ENCODE results near the gene LYST. TPM values are rescaled to one million over a fixed set of nuclear protein-coding genes. Genes with fewer than 3 reads are reported as not detected.
A peak's percentile ranks its signal among the peaks of the same experiment; 100 is the strongest.
"Not testable (repeated sequence)": the region's sequence is repeated elsewhere in the genome, so short reads cannot be mapped to it uniquely, and the experiment has no call there.

The LYST gene
- polyA plus RNA-seq, result 1 to 10 TPM; 4.3 to 4.8 TPM

- Histone ChIP-seq H3K4me3 (ENCODE audit: low read depth in 1 of 2, low read length in 2 of 2) (peak within 1 kb of the TSS; percentile 85 to 89), H3K9me3 (ENCODE audit: control insufficient read depth in 2 of 2, insufficient read depth in 1 of 2, low read depth in 1 of 2, low read length in 1 of 2) (no peaks in the 10 kb centered on the region), H3K4me1 (ENCODE audit: control insufficient read depth in 2 of 2, insufficient read depth in 2 of 2, low read length in 1 of 2) (no peaks in the 10 kb centered on the region), H3K36me3 (ENCODE audit: control insufficient read depth in 2 of 2, insufficient read depth in 2 of 2, low read length in 1 of 2) (no peaks in the 10 kb centered on the region), H3K27me3 (ENCODE audit: control insufficient read depth in 1 of 2, insufficient read depth in 2 of 2, low read length in 2 of 2) (no peaks in the 10 kb centered on the region), H3K27ac (ENCODE audit: low read depth in 2 of 2, low read length in 1 of 2) (peak within 1 kb of the TSS; percentile 96 to 97)
- WGBS, 2 donors, result 0 to 1% methylated on average over 68 to 71 of the region's 71 CpGs
These were observed at the start of gene LYST for GRCh38 chr1:235866205-235866912. TSS of gene LYST (minus strand) at chr1:235866906. CDS start at chr1:235830417, 36,489 bp downstream.

- WGBS, 2 donors, result 95 to 96% methylated on average over 4 of the region's 4 CpGs
- H3K9me3 ChIP-seq (ENCODE audit: control insufficient read depth in 2 of 2, insufficient read depth in 1 of 2, low read depth in 1 of 2, low read length in 1 of 2); H3K4me3 ChIP-seq (ENCODE audit: low read depth in 1 of 2, low read length in 2 of 2); H3K36me3 ChIP-seq (ENCODE audit: control insufficient read depth in 2 of 2, insufficient read depth in 2 of 2, low read length in 1 of 2); H3K27ac ChIP-seq (ENCODE audit: low read depth in 2 of 2, low read length in 1 of 2); H3K27me3 ChIP-seq (ENCODE audit: control insufficient read depth in 1 of 2, insufficient read depth in 2 of 2, low read length in 2 of 2): not testable (repeated sequence)
- peaks cover 4 to 12% of the 10 kb centered on the region in 2 donors for H3K4me1 ChIP-seq (ENCODE audit: control insufficient read depth in 2 of 2, insufficient read depth in 2 of 2, low read length in 1 of 2)
These were observed 48.8 kb upstream of the LYST start for GRCh38 chr1:235915489-235915888.

- Histone ChIP-seq H3K27ac (ENCODE audit: low read depth in 2 of 2, low read length in 1 of 2) (no peak overlapping the region), H3K27me3 (ENCODE audit: control insufficient read depth in 1 of 2, insufficient read depth in 2 of 2, low read length in 2 of 2) (no peaks in the 10 kb centered on the region), H3K36me3 (ENCODE audit: control insufficient read depth in 2 of 2, insufficient read depth in 2 of 2, low read length in 1 of 2) (no peaks in the 10 kb centered on the region), H3K4me1 (ENCODE audit: control insufficient read depth in 2 of 2, insufficient read depth in 2 of 2, low read length in 1 of 2) (peaks cover 2 to 13% of the 10 kb centered on the region in 2 donors), H3K4me3 (ENCODE audit: low read depth in 1 of 2, low read length in 2 of 2) (no peak overlapping the region), H3K9me3 (ENCODE audit: control insufficient read depth in 2 of 2, insufficient read depth in 1 of 2, low read depth in 1 of 2, low read length in 1 of 2) (peaks cover 0 to 2% of the 10 kb centered on the region in 2 donors)
- WGBS, 2 donors, result 95 to 98% methylated on average over 1 of the region's 1 CpG
These were observed 46.6 kb upstream of the LYST start for GRCh38 chr1:235913311-235913710.

- H3K36me3 ChIP-seq (ENCODE audit: control insufficient read depth in 2 of 2, insufficient read depth in 2 of 2, low read length in 1 of 2), result no peaks in the 10 kb centered on the region
- no peaks in the 10 kb centered on the region for H3K27me3 ChIP-seq (ENCODE audit: control insufficient read depth in 1 of 2, insufficient read depth in 2 of 2, low read length in 2 of 2)
- no peak overlapping the region for H3K27ac ChIP-seq (ENCODE audit: low read depth in 2 of 2, low read length in 1 of 2)
- H3K4me1 ChIP-seq (ENCODE audit: control insufficient read depth in 2 of 2, insufficient read depth in 2 of 2, low read length in 1 of 2), result peaks cover 0 to 8% of the 10 kb centered on the region in 2 donors
- 81% methylated on average over 6 of the region's 6 CpGs for WGBS, 2 donors
- peaks cover 0 to 2% of the 10 kb centered on the region in 2 donors for H3K9me3 ChIP-seq (ENCODE audit: control insufficient read depth in 2 of 2, insufficient read depth in 1 of 2, low read depth in 1 of 2, low read length in 1 of 2)
- H3K4me3 ChIP-seq (ENCODE audit: low read depth in 1 of 2, low read length in 2 of 2), result no peak overlapping the region
These were observed 45.2 kb upstream of the LYST start for GRCh38 chr1:235911876-235912275.

GRCh38 chr1:235911300-235911662 is 44.6 kb upstream of the LYST start:
- Histone ChIP-seq H3K4me1 (ENCODE audit: control insufficient read depth in 2 of 2, insufficient read depth in 2 of 2, low read length in 1 of 2) (peaks cover 0 to 8% of the 10 kb centered on the region in 2 donors), H3K4me3 (ENCODE audit: low read depth in 1 of 2, low read length in 2 of 2) (no peak overlapping the region), H3K27me3 (ENCODE audit: control insufficient read depth in 1 of 2, insufficient read depth in 2 of 2, low read length in 2 of 2) (no peaks in the 10 kb centered on the region), H3K27ac (ENCODE audit: low read depth in 2 of 2, low read length in 1 of 2) (no peak overlapping the region), H3K9me3 (ENCODE audit: control insufficient read depth in 2 of 2, insufficient read depth in 1 of 2, low read depth in 1 of 2, low read length in 1 of 2) (peaks cover 0 to 2% of the 10 kb centered on the region in 2 donors), H3K36me3 (ENCODE audit: control insufficient read depth in 2 of 2, insufficient read depth in 2 of 2, low read length in 1 of 2) (no peaks in the 10 kb centered on the region)
- 84 to 91% methylated on average over 5 of the region's 5 CpGs for WGBS, 2 donors

- Histone ChIP-seq H3K4me3 (ENCODE audit: low read depth in 1 of 2, low read length in 2 of 2) (no peak overlapping the region), H3K9me3 (ENCODE audit: control insufficient read depth in 2 of 2, insufficient read depth in 1 of 2, low read depth in 1 of 2, low read length in 1 of 2) (peaks cover 0 to 2% of the 10 kb centered on the region in 2 donors), H3K27ac (ENCODE audit: low read depth in 2 of 2, low read length in 1 of 2) (peak overlapping the region; percentile 57 to 79), H3K27me3 (ENCODE audit: control insufficient read depth in 1 of 2, insufficient read depth in 2 of 2, low read length in 2 of 2) (no peaks in the 10 kb centered on the region), H3K36me3 (ENCODE audit: control insufficient read depth in 2 of 2, insufficient read depth in 2 of 2, low read length in 1 of 2) (no peaks in the 10 kb centered on the region), H3K4me1 (ENCODE audit: control insufficient read depth in 2 of 2, insufficient read depth in 2 of 2, low read length in 1 of 2) (peaks cover 0 to 10% of the 10 kb centered on the region in 2 donors)
- 34 to 37% methylated on average over 8 of the region's 8 CpGs for WGBS, 2 donors
These were observed 43.9 kb upstream of the LYST start for GRCh38 chr1:235910357-235911299.

GRCh38 chr1:235908742-235909520 is 42.2 kb upstream of the LYST start:
- Histone ChIP-seq H3K9me3 (ENCODE audit: control insufficient read depth in 2 of 2, insufficient read depth in 1 of 2, low read depth in 1 of 2, low read length in 1 of 2) (peaks cover 0 to 2% of the 10 kb centered on the region in 2 donors), H3K27me3 (ENCODE audit: control insufficient read depth in 1 of 2, insufficient read depth in 2 of 2, low read length in 2 of 2) (no peaks in the 10 kb centered on the region), H3K4me3 (ENCODE audit: low read depth in 1 of 2, low read length in 2 of 2) (no peak overlapping the region), H3K36me3 (ENCODE audit: control insufficient read depth in 2 of 2, insufficient read depth in 2 of 2, low read length in 1 of 2) (no peaks in the 10 kb centered on the region), H3K27ac (ENCODE audit: low read depth in 2 of 2, low read length in 1 of 2) (peak overlapping the region; percentile 91 to 96), H3K4me1 (ENCODE audit: control insufficient read depth in 2 of 2, insufficient read depth in 2 of 2, low read length in 1 of 2) (peaks cover 0 to 10% of the 10 kb centered on the region in 2 donors)
- WGBS, 2 donors, result 45 to 56% methylated on average over 8 of the region's 8 CpGs

- Histone ChIP-seq H3K27ac (ENCODE audit: low read depth in 2 of 2, low read length in 1 of 2) (no peak overlapping the region), H3K9me3 (ENCODE audit: control insufficient read depth in 2 of 2, insufficient read depth in 1 of 2, low read depth in 1 of 2, low read length in 1 of 2) (peaks cover 0 to 2% of the 10 kb centered on the region in 2 donors), H3K4me1 (ENCODE audit: control insufficient read depth in 2 of 2, insufficient read depth in 2 of 2, low read length in 1 of 2) (peaks cover 0 to 10% of the 10 kb centered on the region in 2 donors), H3K36me3 (ENCODE audit: control insufficient read depth in 2 of 2, insufficient read depth in 2 of 2, low read length in 1 of 2) (no peaks in the 10 kb centered on the region), H3K4me3 (ENCODE audit: low read depth in 1 of 2, low read length in 2 of 2) (no peak overlapping the region), H3K27me3 (ENCODE audit: control insufficient read depth in 1 of 2, insufficient read depth in 2 of 2, low read length in 2 of 2) (no peaks in the 10 kb centered on the region)
- WGBS, 2 donors, result 89 to 93% methylated on average over 3 of the region's 3 CpGs
These were observed 41.2 kb upstream of the LYST start for GRCh38 chr1:235907897-235908240.

- H3K27me3 ChIP-seq (ENCODE audit: control insufficient read depth in 1 of 2, insufficient read depth in 2 of 2, low read length in 2 of 2), result no peaks in the 10 kb centered on the region
- no peak overlapping the region for H3K27ac ChIP-seq (ENCODE audit: low read depth in 2 of 2, low read length in 1 of 2)
These were observed 40.6 kb upstream of the LYST start for GRCh38 chr1:235907187-235907896.

More at GRCh38 chr1:235907187-235907896, 40.6 kb upstream of the LYST start:
- no peak overlapping the region for H3K4me3 ChIP-seq (ENCODE audit: low read depth in 1 of 2, low read length in 2 of 2)
- no peaks in the 10 kb centered on the region for H3K36me3 ChIP-seq (ENCODE audit: control insufficient read depth in 2 of 2, insufficient read depth in 2 of 2, low read length in 1 of 2)
- WGBS, 2 donors, result 80 to 86% methylated on average over 12 of the region's 12 CpGs
- H3K9me3 ChIP-seq (ENCODE audit: control insufficient read depth in 2 of 2, insufficient read depth in 1 of 2, low read depth in 1 of 2, low read length in 1 of 2), result peaks cover 0 to 2% of the 10 kb centered on the region in 2 donors
- peaks cover 0 to 10% of the 10 kb centered on the region in 2 donors for H3K4me1 ChIP-seq (ENCODE audit: control insufficient read depth in 2 of 2, insufficient read depth in 2 of 2, low read length in 1 of 2)

Measured in esophagus (tissue), 2 donors.